GM19438 (cell line): Measurements from ENCODE around the gene SPON1.
"Not testable (repeated sequence)": the region's sequence is repeated elsewhere in the genome, so short reads cannot be mapped to it uniquely, and the experiment has no call there.

Experiments used
- ATAC-seq: cut with Tn5 transposase; IDR thresholded peaks from one replicate; pipeline ENCODE4 v1.9.1; 2021; ENCODE audit warnings: low read depth; ENCODE audit not compliant: unreplicated experiment

SPON1 gene

GRCh38 chr11:13962562-13963168, at the start of gene SPON1:
TSS of gene SPON1 (plus strand) at chr11:13962723. CDS start at chr11:13962905, 182 bp downstream.
- no peak for ATAC-seq

- ATAC-seq = no peak
Observed at GRCh38 chr11:13917264-13917663, 45.3 kb upstream of the SPON1 start.

GRCh38 chr11:13917904-13918303, 44.6 kb upstream of the SPON1 start:
- no peak for ATAC-seq

GRCh38 chr11:13920756-13921155, 41.8 kb upstream of the SPON1 start:
- ATAC-seq = no peak

GRCh38 chr11:13921545-13921944, 41.0 kb upstream of the SPON1 start:
- no peak for ATAC-seq

GRCh38 chr11:13923182-13923581, 39.3 kb upstream of the SPON1 start:
- ATAC-seq = no peak

- no peak for ATAC-seq
Observed at GRCh38 chr11:13923716-13924650, 38.5 kb upstream of the SPON1 start.

- ATAC-seq = no peak
Observed at GRCh38 chr11:13924801-13925327, 37.7 kb upstream of the SPON1 start.

- not testable (repeated sequence) for ATAC-seq
Observed at GRCh38 chr11:13926366-13926765, 36.2 kb upstream of the SPON1 start.

- ATAC-seq = no peak
Observed at GRCh38 chr11:13926981-13927380, 35.5 kb upstream of the SPON1 start.

- ATAC-seq = no peak
Observed at GRCh38 chr11:13927481-13927880, 35.0 kb upstream of the SPON1 start.

- no peak for ATAC-seq
Observed at GRCh38 chr11:13928566-13929251, 33.8 kb upstream of the SPON1 start.

- ATAC-seq = no peak
Observed at GRCh38 chr11:13929395-13929891, 33.1 kb upstream of the SPON1 start.

GRCh38 chr11:13931356-13931755, 31.2 kb upstream of the SPON1 start:
- ATAC-seq = no peak

- ATAC-seq = not testable (repeated sequence)
Observed at GRCh38 chr11:13937154-13937553, 25.4 kb upstream of the SPON1 start.

- ATAC-seq = not testable (repeated sequence)
Observed at GRCh38 chr11:13938829-13939228, 23.7 kb upstream of the SPON1 start.

GRCh38 chr11:13939961-13940906, 22.3 kb upstream of the SPON1 start:
- no peak for ATAC-seq

- no peak for ATAC-seq
Observed at GRCh38 chr11:13940907-13941256, 21.6 kb upstream of the SPON1 start.

- no peak for ATAC-seq
Observed at GRCh38 chr11:13941775-13942174, 20.7 kb upstream of the SPON1 start.

GRCh38 chr11:13942378-13942777, 20.1 kb upstream of the SPON1 start:
- ATAC-seq = no peak
